GM18909 (cell line): ENCODE measurements around the gene ASXL1.

Experiments
- ATAC-seq: cut with Tn5 transposase; IDR thresholded peaks from one replicate; pipeline ENCODE4 v1.9.1; 2021; ENCODE audit warnings: mild to moderate bottlenecking; ENCODE audit not compliant: unreplicated experiment, poor library complexity

ASXL1 gene

GRCh38 chr20:32436142-32436861 is 78.2 kb downstream of the ASXL1 start:
- no peak for ATAC-seq

DNA sequence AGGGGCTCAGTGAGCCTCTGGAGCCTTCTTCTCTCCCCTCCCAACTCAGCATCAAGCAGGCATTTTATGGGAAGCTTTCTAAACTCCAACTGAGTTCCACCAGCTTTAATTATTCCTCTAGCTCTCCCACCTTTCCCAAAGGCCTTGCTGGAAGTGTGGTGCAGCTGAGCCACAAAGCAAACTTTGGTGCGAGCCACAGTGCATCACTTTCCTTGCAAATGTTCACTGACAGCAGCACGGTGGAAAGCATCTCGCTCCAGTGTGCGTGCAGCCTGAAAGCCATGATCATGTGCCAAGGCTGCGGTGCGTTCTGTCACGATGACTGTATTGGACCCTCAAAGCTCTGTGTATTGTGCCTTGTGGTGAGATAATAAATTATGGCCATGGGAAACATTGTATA is 78.8 kb downstream of the ASXL1 start:
- ATAC-seq, result no peak

- no peak for ATAC-seq
Measured at GRCh38 chr20:32437391-32438074, 79.4 kb downstream of the ASXL1 start.

DNA sequence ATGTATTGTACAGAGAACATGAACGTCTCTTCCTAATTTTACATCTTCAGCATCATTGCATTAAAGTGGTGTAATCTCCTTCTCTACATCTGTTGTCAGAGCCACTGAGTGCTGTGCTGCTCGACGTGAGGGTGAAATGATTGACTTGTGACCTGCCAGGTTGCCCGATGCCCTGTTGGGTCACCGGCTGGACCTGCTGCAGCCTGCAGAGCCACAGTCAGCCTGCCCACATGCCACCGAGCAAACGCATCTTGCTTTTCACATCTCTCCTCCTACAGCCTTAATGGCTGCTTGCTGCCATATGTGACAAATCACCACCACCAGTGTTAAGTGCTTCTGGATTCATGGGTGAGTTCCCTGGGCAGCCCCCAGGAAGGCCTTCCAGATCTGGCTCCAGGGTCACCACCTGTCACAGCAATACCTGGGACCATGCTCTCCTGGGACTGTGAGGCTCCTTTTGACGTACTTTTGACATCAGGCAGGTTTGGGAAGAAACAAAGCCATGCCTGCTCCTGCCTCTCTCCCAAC is 80.3 kb downstream of the ASXL1 start:
- ATAC-seq, result no peak

DNA sequence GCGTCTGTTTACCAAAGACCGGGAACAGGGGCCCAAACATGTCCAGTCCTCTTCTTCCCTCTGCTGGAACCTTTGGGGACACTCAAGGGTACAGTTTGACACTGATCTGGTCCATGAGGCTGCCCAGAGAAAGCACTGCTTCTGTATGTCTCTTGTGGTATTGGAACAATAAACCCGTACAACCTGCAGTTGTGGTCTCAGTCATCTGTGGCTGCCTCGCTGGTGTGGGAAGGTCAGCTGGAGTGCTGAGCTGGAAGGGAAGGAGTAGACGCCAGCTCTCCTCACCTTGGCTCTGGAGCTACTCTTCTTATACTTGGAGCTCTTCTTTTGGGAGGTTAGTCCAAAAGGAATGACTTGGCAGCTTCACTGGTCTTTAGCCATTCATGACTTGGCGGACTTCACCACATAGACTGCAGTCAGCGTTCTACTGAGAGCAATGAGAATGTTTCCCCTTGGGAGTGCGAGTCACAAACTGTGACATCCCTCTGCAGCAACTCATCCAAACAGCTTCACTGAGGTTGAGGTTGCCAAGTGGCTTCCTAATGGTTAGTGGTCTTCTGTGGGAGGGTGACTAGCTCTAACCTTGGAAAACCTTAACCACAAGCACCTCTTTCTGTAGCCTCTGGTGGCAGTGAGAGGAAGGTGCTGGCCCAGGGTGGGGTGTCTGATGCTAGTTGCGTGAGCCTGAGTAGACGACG is 81.2 kb downstream of the ASXL1 start:
- no peak for ATAC-seq

GRCh38 chr20:32440069-32440757 is 82.1 kb downstream of the ASXL1 start:
- ATAC-seq, result no peak

DNA sequence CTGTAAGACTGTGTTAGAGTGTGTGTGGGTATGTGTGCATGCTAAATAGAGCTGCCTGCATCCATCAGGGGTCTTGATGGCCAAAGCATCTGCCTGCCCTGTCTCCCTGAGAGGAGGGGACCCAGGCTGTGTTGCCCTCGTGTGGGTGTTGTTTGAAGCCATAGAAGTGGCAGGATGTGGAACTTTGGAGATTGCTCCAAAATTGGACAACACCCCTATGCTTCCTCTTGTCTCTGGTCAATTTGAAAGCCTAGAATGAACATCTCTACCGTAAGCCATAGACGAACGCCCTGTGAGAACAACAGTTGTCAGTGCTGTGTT is 82.6 kb downstream of the ASXL1 start:
- ATAC-seq, result no peak

DNA sequence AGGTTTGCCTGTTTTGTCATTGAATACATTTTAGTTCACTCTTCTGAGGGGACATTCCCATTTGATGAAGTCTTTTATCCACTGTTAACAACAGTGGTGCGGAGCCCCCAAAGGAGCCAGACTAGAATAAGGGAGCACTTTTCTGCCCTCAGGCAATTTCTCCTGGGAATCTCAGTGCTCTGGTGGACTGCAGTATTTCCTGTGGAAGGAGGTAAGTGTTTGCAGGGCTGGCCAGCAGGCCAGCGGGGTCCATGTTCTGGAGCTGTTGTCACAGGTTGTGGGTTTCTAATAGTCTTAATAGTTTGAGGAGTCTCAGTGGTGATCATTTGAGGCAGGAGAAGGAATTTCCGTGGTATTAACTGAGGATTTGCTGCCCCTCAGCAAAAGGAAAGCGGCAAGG is 83.5 kb downstream of the ASXL1 start:
- no peak for ATAC-seq

DNA sequence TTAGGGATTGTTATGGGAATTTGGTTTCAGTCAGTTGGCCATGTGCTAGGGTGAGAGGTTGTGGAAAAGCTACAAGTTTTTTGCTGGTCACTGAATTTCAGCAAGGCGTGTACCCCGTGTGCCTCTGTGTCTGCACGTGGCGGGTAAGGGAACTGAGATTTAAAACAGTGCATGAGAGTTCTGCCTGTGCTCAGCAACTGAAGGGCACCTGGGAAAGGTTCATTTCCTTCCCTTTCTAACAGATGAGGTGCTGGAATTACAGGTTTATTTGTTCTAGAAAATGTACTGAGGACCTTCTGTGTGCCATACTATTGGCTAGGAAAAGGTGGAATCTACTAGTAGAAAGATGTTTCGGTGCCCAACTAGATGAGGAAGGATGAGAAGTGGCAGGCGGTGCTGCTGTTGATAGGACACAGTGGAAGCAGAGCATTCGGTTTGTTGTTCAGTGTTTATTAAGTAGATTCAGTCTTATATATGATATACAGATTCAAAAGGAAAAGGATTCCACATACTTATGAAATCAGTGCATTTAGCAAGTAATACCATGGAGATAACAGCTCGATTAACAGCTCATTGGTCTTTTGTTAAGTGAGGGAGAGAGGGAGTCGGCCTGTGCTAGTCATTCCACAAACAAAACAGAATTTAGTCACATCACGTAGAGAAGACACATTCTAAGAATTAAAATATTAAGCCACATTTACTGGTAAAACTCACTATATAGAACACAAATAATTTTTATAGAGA is 84.7 kb downstream of the ASXL1 start:
- ATAC-seq, result no peak

DNA sequence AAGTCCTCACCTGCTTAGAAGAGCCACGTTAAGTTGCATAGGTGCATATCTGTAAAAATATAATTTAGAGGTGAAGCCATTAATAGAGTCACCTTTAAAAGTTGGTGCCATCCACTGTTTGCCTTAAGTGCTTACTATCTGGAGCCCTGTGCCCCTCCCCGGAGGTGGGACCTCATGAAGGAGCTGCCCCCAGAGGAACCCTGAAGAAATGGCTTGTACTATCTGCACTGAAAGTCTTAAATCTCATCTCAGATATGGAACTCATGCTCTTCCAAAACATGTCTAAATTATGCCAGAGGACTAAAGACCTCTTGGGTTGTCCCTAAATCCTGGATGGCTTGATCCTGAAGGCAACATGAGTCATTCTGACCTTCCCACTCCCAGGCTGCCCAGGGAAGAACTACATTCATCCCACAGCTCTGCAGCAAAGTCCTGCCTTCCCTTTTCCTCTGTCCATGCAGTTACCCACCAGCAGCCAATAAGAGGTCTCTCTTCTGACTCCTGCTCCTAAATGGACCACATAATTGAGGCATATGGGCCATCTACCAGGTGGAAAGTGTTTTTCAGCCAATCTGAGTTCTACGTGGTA is 85.3 kb downstream of the ASXL1 start:
- no peak for ATAC-seq

DNA sequence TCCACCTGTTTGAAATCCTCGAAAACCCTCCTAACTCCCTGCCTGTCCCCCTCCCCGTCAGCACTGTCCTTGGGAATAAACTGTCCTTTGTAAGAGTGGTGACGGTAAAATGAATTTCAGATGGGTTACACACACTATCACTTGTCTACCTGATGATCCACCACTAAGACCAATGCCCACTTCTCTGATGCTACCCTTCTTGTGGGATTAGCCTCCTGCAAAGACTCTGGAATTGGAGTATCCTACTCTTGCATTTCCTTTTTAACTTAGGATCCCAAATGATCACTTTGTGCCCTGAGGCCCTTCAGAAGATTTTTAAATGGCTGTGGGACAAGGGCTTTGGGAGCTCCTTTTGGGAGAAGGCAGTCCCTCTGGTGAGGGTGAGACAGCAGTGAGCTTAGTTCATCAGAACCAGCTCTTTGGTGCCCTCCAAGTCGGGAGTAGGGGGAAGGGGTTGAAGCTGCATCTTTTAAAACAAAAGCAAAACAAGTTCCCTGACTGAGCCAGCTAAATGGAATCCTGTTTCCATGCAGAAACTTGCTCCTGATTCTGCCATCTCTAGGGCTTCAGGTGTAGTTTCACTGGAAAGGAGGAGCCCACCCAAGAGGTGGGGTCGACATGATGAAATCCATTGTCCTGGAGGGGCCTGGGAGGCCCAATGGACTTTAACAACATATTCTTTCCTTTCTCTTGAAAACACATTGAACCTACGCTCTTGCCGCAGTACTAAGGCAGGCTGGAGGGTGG is 86.5 kb downstream of the ASXL1 start:
- ATAC-seq, result no peak

DNA sequence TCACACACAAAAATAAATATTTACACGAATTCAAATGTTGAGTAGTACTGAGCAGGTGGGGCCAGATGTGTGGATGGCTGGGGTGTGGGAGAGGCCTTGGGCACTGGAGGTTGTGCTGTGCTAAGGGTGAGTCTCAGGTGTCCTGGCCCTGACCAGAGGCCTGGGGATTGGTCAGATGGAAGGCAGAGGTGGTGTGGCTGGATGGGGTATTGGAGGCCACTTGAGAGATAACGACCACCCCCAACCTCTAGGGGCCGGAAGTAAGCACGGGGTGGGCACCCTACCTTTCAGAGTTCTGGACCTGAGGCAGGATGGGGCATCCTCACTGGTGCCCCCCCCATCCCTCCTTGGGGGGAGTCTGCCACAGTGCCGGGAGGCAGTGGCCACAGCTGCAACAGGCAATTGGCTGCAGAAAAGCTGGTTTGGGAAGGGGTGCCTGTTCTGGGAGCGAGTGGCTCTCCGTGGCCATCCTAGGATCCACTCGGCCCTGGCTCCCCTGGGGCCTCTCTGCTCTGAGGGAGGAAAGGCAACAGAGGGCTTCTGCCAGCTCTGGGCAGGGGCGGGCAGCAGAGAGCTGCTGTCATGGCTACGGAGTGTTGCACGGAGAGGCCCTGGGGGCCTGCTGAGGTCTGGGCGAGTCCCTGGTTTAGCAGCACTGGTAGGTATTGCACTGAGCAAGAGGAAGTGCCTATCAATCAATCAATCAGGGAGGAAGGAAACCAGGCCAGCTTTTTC is 87.6 kb downstream of the ASXL1 start:
- no peak for ATAC-seq

GRCh38 chr20:32446301-32447100 is 88.4 kb downstream of the ASXL1 start:
- ATAC-seq, result no peak

DNA sequence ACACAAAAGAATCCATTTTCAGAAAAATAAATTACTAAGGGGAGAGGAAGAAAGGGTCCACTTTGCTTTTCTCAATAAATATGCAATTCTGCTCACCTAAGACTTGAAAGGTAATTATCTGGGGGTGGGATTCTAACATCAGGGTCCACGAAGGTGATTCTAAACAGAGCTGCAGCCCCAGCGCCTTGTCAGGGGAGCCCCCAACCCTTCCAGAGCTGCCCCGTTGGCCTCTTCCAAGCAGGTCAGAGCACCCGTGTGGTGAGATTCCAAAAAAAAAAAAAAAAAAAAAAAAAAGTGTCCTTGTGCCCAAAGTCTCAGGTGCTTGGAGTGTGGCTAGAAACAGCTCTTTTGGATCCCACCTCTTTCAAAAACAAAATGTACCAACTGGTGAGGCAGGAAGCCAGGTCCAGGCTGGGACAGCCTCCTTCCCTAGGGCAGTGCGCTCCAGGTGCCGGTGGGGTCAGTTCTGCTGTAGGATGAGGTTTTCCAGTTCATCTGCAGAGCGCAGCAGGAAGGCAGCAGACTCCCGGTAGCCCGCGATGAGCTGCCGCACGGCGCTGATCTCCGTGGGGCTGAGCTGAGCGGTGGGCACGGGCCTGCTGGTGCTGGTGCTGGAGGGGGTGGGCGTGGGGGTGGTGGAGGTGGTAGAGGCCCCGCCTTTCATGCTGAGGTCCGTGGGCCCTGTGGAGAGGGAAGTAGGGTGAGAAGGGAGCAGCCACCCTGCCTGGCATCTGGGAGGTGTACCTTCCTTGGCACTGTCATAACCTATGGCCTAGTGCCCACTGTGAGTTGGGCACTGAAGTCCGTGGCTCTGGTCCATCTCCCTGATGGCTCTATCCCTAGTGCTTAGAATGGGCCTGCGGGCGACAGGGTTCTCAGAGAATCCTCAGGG is 89.3 kb downstream of the ASXL1 start:
- no peak for ATAC-seq

- no peak for ATAC-seq
Measured at GRCh38 chr20:32448306-32449056, 90.3 kb downstream of the ASXL1 start.
